ENCODE data around the gene PEAR1.

- TF ChIP-seq CTCF (conservative IDR thresholded peaks at IDR 0.05) (no peak), EZH2 (IDR thresholded peaks at IDR 0.05; ENCODE audit: low read depth) (no peak)
These were observed 65.9 kb downstream of the PEAR1 start for GRCh38 chr1:156959414-156959813.
